AG04450 (cell line): ENCODE data around the gene LRIG1. TPM values are rescaled to one million over a fixed set of nuclear protein-coding genes. Genes with fewer than 3 reads are reported as not detected.

Experiments
- CTCF ChIA-PET: fragments of 300-600, 350-600 bp; formaldehyde crosslinking; extraction: SDS; loops from one replicate; lab custom pipeline; 2022; ENCODE audit warnings: antibody characterized with exemption, inconsistent platforms; lab: Charles Lee
- POLR2A ChIA-PET: fragments of 350-600 bp; formaldehyde crosslinking; extraction: SDS; loops from one replicate; lab custom pipeline; 2021; ENCODE audit warnings: antibody characterized with exemption, inconsistent platforms; lab: Yijun Ruan, JAX
- DNase-seq: peaks from one replicate; pipeline ENCODE4 v3.0.0-alpha.2; 2011; ENCODE audit warnings: low read depth, low spot score
- H3K27ac ChIP-seq: one replicate; pipeline ENCODE4 v1.5.1; 2012; ENCODE audit warnings: low read depth, low read length, control low read depth
- H3K27me3 ChIP-seq: one replicate; pipeline ENCODE4 v1.6.0; 2012; ENCODE audit warnings: low read length; ENCODE audit not compliant: control insufficient read depth, insufficient read depth
- H3K4me3 ChIP-seq: 2 replicates; pipeline ENCODE4 v1.5.1; 2011; ENCODE audit warnings: mild to moderate bottlenecking, low read depth, low read length, control low read depth
- H3K9me3 ChIP-seq: 2 replicates; pipeline ENCODE4 v1.5.1; 2012; ENCODE audit warnings: low read length; ENCODE audit not compliant: control insufficient read depth, insufficient read depth
- polyA plus RNA-seq: library from polyadenylated mRNA; depleted of rRNA; stranded (reverse); fragments of >200 nt; gene quantifications from 2 replicates; pipeline ENCODE4 v1.2.3, GENCODE V29; 2011
- TF ChIP-seq, protein P1 (sequence below): IDR thresholded peaks from 2 replicates; pipeline ENCODE4 v1.5.1; 2011; ENCODE audit warnings: low read depth, low read length, control low read depth, inconsistent platforms

The LRIG1 gene
- polyA plus RNA-seq, 1 experiment = 68.3 TPM

DNA sequence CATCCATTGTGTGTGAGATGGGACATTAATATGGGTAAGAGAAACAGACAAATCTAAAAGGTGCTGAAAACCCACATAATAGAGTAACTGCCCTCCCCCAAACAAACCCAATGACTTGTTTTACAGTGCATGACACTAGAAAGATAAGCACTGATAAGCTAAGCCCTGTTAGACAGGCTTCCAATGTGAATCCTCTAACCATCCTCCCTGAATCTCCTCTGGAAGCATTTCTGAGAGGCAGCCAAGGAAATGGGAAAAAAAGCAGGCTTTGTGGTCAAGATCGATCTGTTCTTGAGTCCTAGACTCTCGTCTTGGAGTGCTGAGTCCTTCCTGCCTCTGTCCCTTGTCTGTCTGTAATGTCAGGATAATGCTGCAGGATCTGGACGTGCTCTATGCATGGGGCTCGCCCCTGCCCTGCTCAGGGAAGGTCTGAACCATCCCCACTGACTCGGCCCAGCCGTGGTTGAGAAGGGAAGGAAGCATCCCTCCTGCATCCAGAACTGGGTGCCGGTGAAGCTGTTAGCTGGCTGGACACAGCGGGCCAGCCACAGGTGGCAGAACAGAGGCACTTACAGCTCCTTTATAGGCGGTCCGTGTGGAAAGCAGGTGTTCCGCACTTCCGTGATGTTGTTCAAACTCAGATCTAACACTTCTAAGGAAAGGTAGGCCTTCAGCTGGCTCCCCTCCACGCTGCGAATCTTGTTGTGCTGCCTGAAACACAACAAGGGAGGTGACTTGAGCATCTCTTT, 84.1 kb downstream of the LRIG1 start:
- H3K9me3 ChIP-seq = peaks cover 6% of the 10 kb centered on the region
- DNase-seq = no peak
- ChIA-PET POLR2A (no interaction called here), CTCF (interaction anchor here (1.0 to 3.8 kb wide), 2 partner anchors 9 to 12 kb away, joined by 3 to 26 read pairs; no protein-coding TSS in a partner anchor)
- H3K27ac ChIP-seq = no peak overlapping the region
- no peak overlapping the region for H3K4me3 ChIP-seq
- TF ChIP-seq, protein P1, sequence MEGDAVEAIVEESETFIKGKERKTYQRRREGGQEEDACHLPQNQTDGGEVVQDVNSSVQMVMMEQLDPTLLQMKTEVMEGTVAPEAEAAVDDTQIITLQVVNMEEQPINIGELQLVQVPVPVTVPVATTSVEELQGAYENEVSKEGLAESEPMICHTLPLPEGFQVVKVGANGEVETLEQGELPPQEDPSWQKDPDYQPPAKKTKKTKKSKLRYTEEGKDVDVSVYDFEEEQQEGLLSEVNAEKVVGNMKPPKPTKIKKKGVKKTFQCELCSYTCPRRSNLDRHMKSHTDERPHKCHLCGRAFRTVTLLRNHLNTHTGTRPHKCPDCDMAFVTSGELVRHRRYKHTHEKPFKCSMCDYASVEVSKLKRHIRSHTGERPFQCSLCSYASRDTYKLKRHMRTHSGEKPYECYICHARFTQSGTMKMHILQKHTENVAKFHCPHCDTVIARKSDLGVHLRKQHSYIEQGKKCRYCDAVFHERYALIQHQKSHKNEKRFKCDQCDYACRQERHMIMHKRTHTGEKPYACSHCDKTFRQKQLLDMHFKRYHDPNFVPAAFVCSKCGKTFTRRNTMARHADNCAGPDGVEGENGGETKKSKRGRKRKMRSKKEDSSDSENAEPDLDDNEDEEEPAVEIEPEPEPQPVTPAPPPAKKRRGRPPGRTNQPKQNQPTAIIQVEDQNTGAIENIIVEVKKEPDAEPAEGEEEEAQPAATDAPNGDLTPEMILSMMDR = no peak
- H3K27me3 ChIP-seq = no peaks in the 10 kb centered on the region

DNA sequence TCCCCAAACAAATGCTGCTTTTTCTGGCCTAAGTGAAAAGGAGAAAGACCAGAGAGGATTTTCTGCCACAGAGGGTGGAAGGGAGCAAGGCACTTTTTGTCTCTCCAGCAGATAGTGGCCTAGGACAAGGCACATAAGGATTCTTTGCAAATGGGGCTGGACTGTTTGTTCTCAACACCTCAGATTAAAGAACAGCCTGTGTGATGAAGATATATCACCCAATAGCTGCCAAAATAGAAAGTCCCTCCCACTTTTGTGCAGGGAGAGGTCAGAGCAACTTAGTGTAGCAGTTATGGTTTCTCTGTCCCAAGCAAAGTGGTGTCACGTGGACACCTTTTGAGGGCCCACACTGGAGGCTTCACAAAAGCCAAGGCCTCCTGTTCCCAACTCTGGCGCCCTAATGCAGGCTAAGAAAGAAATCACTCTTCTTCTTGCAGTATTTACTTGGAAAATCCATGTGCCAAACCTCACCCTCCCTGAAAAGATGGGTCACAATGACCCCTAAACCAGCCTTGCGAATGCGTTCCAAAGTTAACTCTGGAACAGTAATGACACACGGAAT, 84.9 kb downstream of the LRIG1 start:
- POLR2A ChIA-PET = no interaction called here
- no peak for DNase-seq
- Histone ChIP-seq H3K27me3 (no peaks in the 10 kb centered on the region), H3K9me3 (no peaks in the 10 kb centered on the region), H3K4me3 (no peak overlapping the region), H3K27ac (no peak overlapping the region)
- CTCF ChIA-PET = interaction anchor here (1.0 kb wide), 1 partner anchor 11 kb away, joined by 3 read pairs; no protein-coding TSS in a partner anchor
- TF ChIP-seq, protein P1 = no peak

DNA sequence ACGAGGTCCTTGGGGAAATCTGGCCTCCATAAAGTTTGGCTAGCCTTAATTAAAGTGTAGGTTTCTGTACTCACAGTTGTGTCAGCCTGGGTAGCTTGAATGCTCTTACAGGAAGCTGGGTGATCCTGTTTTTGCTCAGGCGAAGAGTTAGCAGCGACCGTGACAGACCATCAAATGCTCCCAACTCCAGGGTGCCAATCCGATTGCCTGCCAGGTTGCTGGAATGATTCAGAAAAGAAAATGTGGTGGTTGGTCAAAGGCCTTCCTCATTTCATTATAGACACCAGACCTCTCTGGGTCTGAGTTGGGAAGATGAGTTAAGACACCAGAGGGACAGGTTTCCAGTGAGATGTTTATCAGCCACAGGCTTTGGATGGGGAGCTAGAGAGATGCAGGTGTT, 86.0 kb downstream of the LRIG1 start:
- POLR2A ChIA-PET = no interaction called here
- CTCF ChIA-PET = no interaction called here

DNA sequence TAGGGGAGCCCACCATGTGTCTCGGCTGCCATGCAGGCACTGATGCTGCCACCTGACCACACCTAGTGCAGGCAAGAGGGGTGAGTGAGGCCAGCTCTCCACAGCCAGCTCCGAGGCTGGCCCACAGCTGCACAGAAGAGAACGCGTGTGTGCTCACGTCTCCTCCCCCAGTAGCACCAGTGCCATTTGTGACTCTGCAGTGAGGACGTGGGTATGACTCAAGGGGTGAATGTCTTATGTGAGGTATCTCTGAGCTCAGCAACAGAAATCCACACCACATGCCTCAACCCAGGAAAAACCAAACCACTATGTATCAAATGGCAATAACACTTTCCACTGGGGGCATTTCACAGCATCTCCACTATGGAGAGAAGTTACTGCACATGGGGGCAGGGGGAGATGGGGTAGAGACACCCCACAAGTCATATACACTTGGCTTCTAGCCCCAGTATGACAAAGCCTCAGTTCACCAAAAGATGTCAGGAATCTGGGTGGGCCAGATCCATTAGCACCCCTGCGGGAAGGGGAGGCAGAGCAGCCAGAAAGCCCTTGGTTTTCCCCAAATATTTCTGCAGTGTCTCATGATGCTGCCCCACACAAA, 87.6 kb downstream of the LRIG1 start:
- TF ChIP-seq, protein P1 = 0 out of 2 replicates have a peak, but pooled peaks have one; percentile 25
- DNase-seq = peak; percentile 87
- H3K9me3 ChIP-seq = no peaks in the 10 kb centered on the region
- no peaks in the 10 kb centered on the region for H3K27me3 ChIP-seq
- ChIA-PET CTCF (interaction anchor here (0.6 to 1.4 kb wide), 2 partner anchors 205 to 409 kb away, joined by 4 read pairs; no protein-coding TSS in a partner anchor), POLR2A (no interaction called here)
- H3K4me3 ChIP-seq = no peak overlapping the region
- peak overlapping the region; percentile 97 for H3K27ac ChIP-seq

More for the DNA sequence above, 86.0 kb downstream of the LRIG1 start:
- Histone ChIP-seq H3K4me3 (no peak overlapping the region), H3K9me3 (no peaks in the 10 kb centered on the region), H3K27ac (peak overlapping the region; percentile 97), H3K27me3 (no peaks in the 10 kb centered on the region)
- DNase-seq = no peak
- TF ChIP-seq, protein P1 = no peak
